ENCODE measurements around the gene HNRNPA0.

Gene HNRNPA0

GRCh38 chr5:137727623-137728022, 26.5 kb downstream of the HNRNPA0 start:
- no peak for DNase-seq (ENCODE audit: low spot score)

- no peak for DNase-seq (ENCODE audit: low spot score)
These were observed 29.9 kb downstream of the HNRNPA0 start for GRCh38 chr5:137724251-137724650.

- DNase-seq (ENCODE audit: low spot score): no peak
These were observed 35.6 kb downstream of the HNRNPA0 start for GRCh38 chr5:137718611-137719010.

- DNase-seq (ENCODE audit: low spot score): no peak
These were observed 37.8 kb downstream of the HNRNPA0 start for GRCh38 chr5:137716337-137716736.

- DNase-seq (ENCODE audit: low spot score): no peak
These were observed 38.7 kb downstream of the HNRNPA0 start for GRCh38 chr5:137715456-137715855.

- DNase-seq (ENCODE audit: low spot score): no peak
These were observed 39.2 kb downstream of the HNRNPA0 start for GRCh38 chr5:137714946-137715345.

GRCh38 chr5:137714494-137714893, 39.7 kb downstream of the HNRNPA0 start:
- DNase-seq (ENCODE audit: low spot score): no peak

GRCh38 chr5:137712139-137712667, 42.0 kb downstream of the HNRNPA0 start:
- DNase-seq (ENCODE audit: low spot score): no peak

- DNase-seq (ENCODE audit: low spot score): no peak
These were observed 44.1 kb downstream of the HNRNPA0 start for GRCh38 chr5:137710086-137710485.

- DNase-seq (ENCODE audit: low spot score): no peak
These were observed 45.2 kb downstream of the HNRNPA0 start for GRCh38 chr5:137708796-137709559.

- no peak for DNase-seq (ENCODE audit: low spot score)
These were observed 46.1 kb downstream of the HNRNPA0 start for GRCh38 chr5:137708062-137708461.

- DNase-seq (ENCODE audit: low spot score): no peak
These were observed 47.3 kb downstream of the HNRNPA0 start for GRCh38 chr5:137706841-137707240.

GRCh38 chr5:137705106-137705505, 49.1 kb downstream of the HNRNPA0 start:
- no peak for DNase-seq (ENCODE audit: low spot score)

- no peak for DNase-seq (ENCODE audit: low spot score)
These were observed 50.6 kb downstream of the HNRNPA0 start for GRCh38 chr5:137703565-137703964.

- DNase-seq (ENCODE audit: low spot score): no peak
These were observed 53.9 kb downstream of the HNRNPA0 start for GRCh38 chr5:137700282-137700680.

- DNase-seq (ENCODE audit: low spot score): no peak
These were observed 54.6 kb downstream of the HNRNPA0 start for GRCh38 chr5:137699336-137700281.

GRCh38 chr5:137696481-137696880, 57.7 kb downstream of the HNRNPA0 start:
- DNase-seq (ENCODE audit: low spot score): no peak

- no peak for DNase-seq (ENCODE audit: low spot score)
These were observed 58.3 kb downstream of the HNRNPA0 start for GRCh38 chr5:137695651-137696428.

All from AG08395 (cell line).